GM12878 (cell line): ENCODE results near the gene GARRE1. TPM values are rescaled to one million over a fixed set of nuclear protein-coding genes. Genes with fewer than 3 reads are reported as not detected.

Source experiments
- ATAC-seq: fragments of 200-7000 bp; cut with Tn5 transposase; 3 replicates; pipeline ENCODE4 v1.9.1; 2020; ENCODE audit warnings: mild to moderate bottlenecking, moderate library complexity
- BruUV-seq: library from RNA; stranded (reverse); fragments of 400-500 nt; replicated peaks from 2 replicates; lab custom pipeline; 2021; lab: Mats Ljungman, UMichigan
- CTCF ChIA-PET: fragments of 300-600 bp; sonication (Branson Sonifier 250); formaldehyde crosslinking; extraction: SDS; loops from one replicate; lab custom pipeline; 2021; ENCODE audit warnings: inconsistent platforms; lab: Yijun Ruan, JAX
- POLR2A ChIA-PET: fragments of 350-600 bp; formaldehyde crosslinking; extraction: SDS; loops from one replicate; lab custom pipeline; 2021; ENCODE audit warnings: inconsistent platforms; lab: Charles Lee
- RAD21 ChIA-PET: fragments of 300-600 bp; sonication (Branson Sonifier 250); formaldehyde crosslinking; loops from one replicate; lab custom pipeline; 2023; ENCODE audit warnings: antibody characterized with exemption; ENCODE audit not compliant: unreplicated experiment; lab: Charles Lee
- SMC1A ChIA-PET: fragments of 300-600 bp; sonication (Branson Sonifier 250); formaldehyde crosslinking; loops from one replicate; lab custom pipeline; 2023; ENCODE audit not compliant: unreplicated experiment, uncharacterized antibody; lab: Charles Lee
- DNase-seq: peaks from one replicate; pipeline ENCODE4 v3.0.0-alpha.2; 2011; ENCODE audit warnings: low read depth, low spot score
- FAIRE-seq: peaks from 3 replicates; lab custom pipeline; 2011; peaks lifted over from hg19 to GRCh38; lab: Jason Lieb, UNC
- H2AFZ ChIP-seq: 2 replicates; pipeline ENCODE4 v1.6.0; 2011; ENCODE audit warnings: low read depth, low read length, control low read depth; ENCODE audit not compliant: control insufficient read depth
- H3K27ac ChIP-seq: 2 replicates; pipeline ENCODE4 v1.5.1; 2011; ENCODE audit warnings: control low read depth; ENCODE audit not compliant: control insufficient read depth, insufficient read depth
- H3K27me3 ChIP-seq, 2 experiments: replicated peaks in 1 of 2; 2 replicates each; pipeline versions ENCODE4 v1.6.0 to v1.6.1; 2011; ENCODE audit warnings: low read length in 1 of 2; ENCODE audit not compliant: control insufficient read depth in 2 of 2, insufficient read depth in 2 of 2
- H3K36me3 ChIP-seq, 2 experiments: 2 replicates each; pipeline ENCODE4 v1.5.1; 2011; ENCODE audit warnings: low read length in 1 of 2; ENCODE audit not compliant: control insufficient read depth in 2 of 2, insufficient read depth in 2 of 2
- H3K4me1 ChIP-seq: 2 replicates; pipeline ENCODE4 v1.6.1; 2011; ENCODE audit warnings: mild to moderate bottlenecking, low read length, moderate library complexity, mixed read lengths; ENCODE audit not compliant: control insufficient read depth, insufficient read depth
- H3K4me2 ChIP-seq: 2 replicates; pipeline ENCODE4 v1.6.0; 2011; ENCODE audit warnings: control low read depth; ENCODE audit not compliant: control insufficient read depth, insufficient read depth
- H3K4me3 ChIP-seq: fragments of 200-600 bp; sonication (generic); 2 replicates; pipeline ENCODE4 v1.5.1; 2016
- H3K79me2 ChIP-seq: 2 replicates; pipeline ENCODE4 v1.6.0; 2011; ENCODE audit warnings: low read length; ENCODE audit not compliant: control insufficient read depth, insufficient read depth
- H3K9ac ChIP-seq: 2 replicates; pipeline ENCODE4 v1.8.0; 2011; ENCODE audit warnings: low read length, control low read depth, mixed read lengths; ENCODE audit not compliant: control insufficient read depth, insufficient read depth
- H3K9me3 ChIP-seq: replicated peaks from 3 replicates; pipeline ENCODE4 v1.5.1; 2011; ENCODE audit warnings: mild to moderate bottlenecking, low read length; ENCODE audit not compliant: control insufficient read depth, insufficient read depth
- H4K20me1 ChIP-seq: 2 replicates; pipeline ENCODE4 v1.6.0; 2011; ENCODE audit not compliant: control insufficient read depth, insufficient read depth
- BCL11A ChIP-seq: IDR thresholded peaks from 2 replicates; pipeline ENCODE4 v1.6.1; 2011; ENCODE audit warnings: low read depth, low read length
- EED ChIP-seq: sonication (generic); IDR thresholded peaks from 2 replicates; pipeline ENCODE4 v1.6.1; 2016; ENCODE audit warnings: antibody characterized with exemption, low read depth
- EP300 ChIP-seq, 2 experiments: fragments of 150-350 bp in 1 of 2; IDR thresholded peaks; 2 replicates each; pipeline ENCODE4 v1.6.1; 2011 to 2012; ENCODE audit warnings: low read depth in 2 of 2, low read length in 2 of 2, borderline replicate concordance in 1 of 2, improper control_type of control experiment in 1 of 2, inconsistent platforms in 1 of 2; ENCODE audit not compliant: control insufficient read depth in 1 of 2
- ETV6 ChIP-seq, 2 experiments: fragments of 450-650 bp in 1 of 2; IDR thresholded peaks in 1 of 2; conservative IDR thresholded peaks in 1 of 2; 2 replicates each; pipeline ENCODE4 v1.6.1; 2014; ENCODE audit warnings: antibody characterized with exemption in 1 of 2, borderline replicate concordance in 1 of 2, low read depth in 1 of 2, mild to moderate bottlenecking in 1 of 2, moderate library complexity in 1 of 2
- JUNB ChIP-seq: IDR thresholded peaks from 2 replicates; pipeline ENCODE4 v1.6.1; 2016; ENCODE audit warnings: antibody characterized with exemption, mild to moderate bottlenecking
- MTA3 ChIP-seq: IDR thresholded peaks from 2 replicates; pipeline ENCODE4 v1.6.1; 2012; ENCODE audit warnings: low read length, inconsistent platforms, borderline replicate concordance
- MXI1 ChIP-seq: fragments of 150-350 bp; IDR thresholded peaks from 2 replicates; pipeline ENCODE4 v1.6.1; 2011; ENCODE audit warnings: low read depth, mild to moderate bottlenecking, inconsistent platforms, low read length, improper control_type of control experiment
- NFIC ChIP-seq: IDR thresholded peaks from 2 replicates; pipeline ENCODE4 v1.6.1; 2012; ENCODE audit warnings: low read depth, mild to moderate bottlenecking, inconsistent platforms, low read length, moderate library complexity
- POLR2AphosphoS2 ChIP-seq: IDR thresholded peaks from 2 replicates; pipeline ENCODE4 v1.6.1; 2011; ENCODE audit warnings: low read depth, mild to moderate bottlenecking, low read length, improper control_type of control experiment, moderate library complexity
- RAD21 ChIP-seq: IDR thresholded peaks from 2 replicates; pipeline ENCODE4 v1.6.1; 2011; ENCODE audit warnings: mild to moderate bottlenecking, low read depth, low read length, moderate library complexity; ENCODE audit not compliant: insufficient read depth
- ZBED1 ChIP-seq: IDR thresholded peaks from 2 replicates; pipeline ENCODE4 v1.6.1; 2016; ENCODE audit warnings: borderline replicate concordance
- WGBS: methylation state at CpG from one replicate; pipeline ENCODE4 v1.1.6; 2016; ENCODE audit warnings: low lambda C conversion rate; ENCODE audit not compliant: insufficient replicate concordance, insufficient coverage; ENCODE audit errors: missing lambda C conversion rate; 5-methylcytosine and 5-hydroxymethylcytosine counted together
- in situ Hi-C: fragments of 300-500 bp; cut with MboI; formaldehyde crosslinking; loops from 9 replicates; pipeline ENCODE4 v1.14.3; 2018; ENCODE audit warnings: mixed read lengths
- intact Hi-C: fragments of 100-400 bp; cut with micrococcal nuclease; formaldehyde crosslinking; loops from one replicate; pipeline ENCODE4 v1.14.2; 2022; ENCODE audit not compliant: unreplicated experiment
- polyA plus RNA-seq, 11 experiments: library from polyadenylated mRNA; depleted of rRNA in 4 of 11; unstranded in 6 of 11; stranded (reverse) in 5 of 11; fragments of >200 nt; fragmentation: Nextera tagmentation in 4 of 11; fragmentation: Illumina TruSeq in 1 of 11; extraction: Ambion mirVana in 4 of 11; extraction: Trizol in 1 of 11; gene quantifications; 1 replicate in 1 of 11; 2 replicates in 10 of 11; pipeline versions ENCODE4 v1.2.1 to v1.2.3, GENCODE V29; 2011 to 2016; ENCODE audit warnings: inconsistent platforms in 2 of 11, missing spikeins in 2 of 11, low read depth in 1 of 11
- total RNA-seq, 4 experiments: library from RNA; depleted of rRNA in 3 of 4; stranded (reverse); fragments of >200 nt in 3 of 4; fragmentation: Illumina TruSeq in 1 of 4; extraction: Trizol in 1 of 4; gene quantifications; 2 replicates each; pipeline versions ENCODE4 v1.2.1 to v1.2.3, GENCODE V29; 2013 to 2021
- TF ChIP-seq, protein P1 (sequence below): fragments of 150-350 bp; IDR thresholded peaks from 2 replicates; pipeline ENCODE4 v1.6.1; 2014; ENCODE audit warnings: mild to moderate bottlenecking, low read depth, low read length
- TF ChIP-seq, protein P2 (sequence below): fragments of 150-350 bp; IDR thresholded peaks from 2 replicates; pipeline ENCODE4 v1.6.1; 2016; ENCODE audit warnings: low read depth, low read length
- TF ChIP-seq, protein P3 (sequence below): IDR thresholded peaks from 2 replicates; pipeline ENCODE4 v1.6.1; 2012; ENCODE audit warnings: low read depth, low read length, improper control_type of control experiment

Gene GARRE1
- total and polyA plus RNA-seq, 10 of the 15 experiments (the other 5 are each of a cell fraction or from before 2014, with no cell fraction given), result 1.1 to 9.4 (median 5.1) TPM

DNA sequence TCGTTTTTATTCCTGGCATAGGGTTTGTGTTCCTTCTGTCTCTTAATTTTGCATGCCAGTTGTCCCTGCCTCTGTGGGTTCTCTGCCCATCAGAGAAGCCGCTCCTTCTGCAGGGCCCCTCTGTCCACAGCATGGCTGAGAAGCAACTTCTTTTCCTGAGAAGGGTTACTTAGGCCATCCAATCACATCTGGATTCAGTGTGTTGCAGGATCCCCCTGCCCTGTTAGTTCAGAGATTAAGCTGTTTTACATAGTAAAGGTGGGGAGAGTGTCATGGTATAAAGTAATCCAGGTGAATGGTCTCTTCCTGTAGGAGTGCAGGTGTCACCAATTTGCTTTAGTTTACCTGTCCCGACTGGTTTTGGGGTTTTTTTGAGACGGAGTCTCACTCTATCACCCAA is 22.9 kb upstream of the GARRE1 start (continued):
- TF ChIP-seq, protein P1, sequence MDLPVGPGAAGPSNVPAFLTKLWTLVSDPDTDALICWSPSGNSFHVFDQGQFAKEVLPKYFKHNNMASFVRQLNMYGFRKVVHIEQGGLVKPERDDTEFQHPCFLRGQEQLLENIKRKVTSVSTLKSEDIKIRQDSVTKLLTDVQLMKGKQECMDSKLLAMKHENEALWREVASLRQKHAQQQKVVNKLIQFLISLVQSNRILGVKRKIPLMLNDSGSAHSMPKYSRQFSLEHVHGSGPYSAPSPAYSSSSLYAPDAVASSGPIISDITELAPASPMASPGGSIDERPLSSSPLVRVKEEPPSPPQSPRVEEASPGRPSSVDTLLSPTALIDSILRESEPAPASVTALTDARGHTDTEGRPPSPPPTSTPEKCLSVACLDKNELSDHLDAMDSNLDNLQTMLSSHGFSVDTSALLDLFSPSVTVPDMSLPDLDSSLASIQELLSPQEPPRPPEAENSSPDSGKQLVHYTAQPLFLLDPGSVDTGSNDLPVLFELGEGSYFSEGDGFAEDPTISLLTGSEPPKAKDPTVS, result no peak
- TF ChIP-seq, protein P2, sequence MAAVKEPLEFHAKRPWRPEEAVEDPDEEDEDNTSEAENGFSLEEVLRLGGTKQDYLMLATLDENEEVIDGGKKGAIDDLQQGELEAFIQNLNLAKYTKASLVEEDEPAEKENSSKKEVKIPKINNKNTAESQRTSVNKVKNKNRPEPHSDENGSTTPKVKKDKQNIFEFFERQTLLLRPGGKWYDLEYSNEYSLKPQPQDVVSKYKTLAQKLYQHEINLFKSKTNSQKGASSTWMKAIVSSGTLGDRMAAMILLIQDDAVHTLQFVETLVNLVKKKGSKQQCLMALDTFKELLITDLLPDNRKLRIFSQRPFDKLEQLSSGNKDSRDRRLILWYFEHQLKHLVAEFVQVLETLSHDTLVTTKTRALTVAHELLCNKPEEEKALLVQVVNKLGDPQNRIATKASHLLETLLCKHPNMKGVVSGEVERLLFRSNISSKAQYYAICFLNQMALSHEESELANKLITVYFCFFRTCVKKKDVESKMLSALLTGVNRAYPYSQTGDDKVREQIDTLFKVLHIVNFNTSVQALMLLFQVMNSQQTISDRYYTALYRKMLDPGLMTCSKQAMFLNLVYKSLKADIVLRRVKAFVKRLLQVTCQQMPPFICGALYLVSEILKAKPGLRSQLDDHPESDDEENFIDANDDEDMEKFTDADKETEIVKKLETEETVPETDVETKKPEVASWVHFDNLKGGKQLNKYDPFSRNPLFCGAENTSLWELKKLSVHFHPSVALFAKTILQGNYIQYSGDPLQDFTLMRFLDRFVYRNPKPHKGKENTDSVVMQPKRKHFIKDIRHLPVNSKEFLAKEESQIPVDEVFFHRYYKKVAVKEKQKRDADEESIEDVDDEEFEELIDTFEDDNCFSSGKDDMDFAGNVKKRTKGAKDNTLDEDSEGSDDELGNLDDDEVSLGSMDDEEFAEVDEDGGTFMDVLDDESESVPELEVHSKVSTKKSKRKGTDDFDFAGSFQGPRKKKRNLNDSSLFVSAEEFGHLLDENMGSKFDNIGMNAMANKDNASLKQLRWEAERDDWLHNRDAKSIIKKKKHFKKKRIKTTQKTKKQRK, result no peak
- TF ChIP-seq ZBED1 (no peak), MTA3 (no peak)

DNA sequence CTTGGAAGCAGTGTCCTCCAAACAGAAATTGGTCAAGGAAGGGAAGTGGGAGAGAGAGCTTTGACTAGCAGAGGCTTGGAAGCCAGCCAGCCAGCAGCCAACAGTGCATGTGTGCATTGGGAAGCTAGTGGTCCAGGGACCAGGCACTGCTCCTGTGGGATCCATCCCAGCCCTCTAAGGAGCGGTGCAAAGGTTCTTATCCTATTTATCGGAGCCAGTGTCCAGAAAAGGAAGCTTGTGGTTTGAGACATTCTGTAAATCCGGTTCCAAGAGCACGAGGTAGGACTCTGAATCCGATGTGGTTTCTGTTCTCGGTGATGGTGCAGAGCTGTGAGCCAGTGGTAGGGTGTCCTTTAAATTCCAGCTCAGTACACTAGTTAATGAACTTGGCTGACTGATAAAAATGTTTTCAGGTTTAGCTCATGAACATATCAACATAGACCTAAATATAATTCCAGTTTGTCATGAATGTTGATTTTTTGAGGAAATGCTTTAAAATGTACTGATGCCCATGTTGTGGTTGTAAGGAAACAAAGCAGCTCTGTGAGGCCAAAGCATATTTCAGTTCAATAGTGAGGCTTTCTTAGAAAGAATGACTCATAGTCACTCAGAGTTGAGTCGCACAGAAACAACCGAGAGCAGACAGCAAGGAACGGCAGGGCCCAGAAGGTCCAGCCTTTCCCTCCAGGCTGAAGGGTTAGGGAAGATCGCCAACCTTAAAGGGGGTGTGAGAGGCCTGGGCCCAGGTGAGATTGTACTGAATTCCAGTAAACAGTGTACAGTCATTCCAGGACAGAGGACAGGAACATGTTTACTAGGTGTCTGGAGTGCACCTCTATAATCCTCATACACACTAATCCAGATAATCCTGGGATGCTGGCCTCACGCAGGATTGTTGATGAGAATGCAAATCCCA is 21.5 kb upstream of the GARRE1 start:
- RAD21 ChIA-PET, result interaction anchor here (1.0 kb wide), 1 partner anchor 132 kb away, joined by 3 read pairs; the partner anchor contains the start of gene GPI
- SMC1A ChIA-PET, result interaction anchor here (0.7 to 2.3 kb wide), 6 partner anchors 9 to 101 kb away, joined by 3 to 8 read pairs (median 4); no protein-coding TSS in a partner anchor
- CTCF ChIA-PET, result interaction anchor here (0.9 to 2.9 kb wide), 4 partner anchors 9 to 106 kb away, joined by 3 to 20 read pairs (median 3); no protein-coding TSS in a partner anchor
- in situ Hi-C loops (no loop called here), intact Hi-C loops (no loop called here)
- POLR2A ChIA-PET, result interaction anchor here (0.5 to 2.0 kb wide), 5 partner anchors 10 to 127 kb away, joined by 3 to 6 read pairs (median 5); no protein-coding TSS in a partner anchor
- BruUV-seq, result no TSS peak
- ATAC-seq (peak; percentile 86), DNase-seq (no peak), FAIRE-seq (no peak)
- Histone ChIP-seq H3K36me3 (peaks cover 0 to 2% of the 10 kb centered on the region in 2 experiments; a peak in 2 of 4 replicates), H3K27me3 (no peaks in the 10 kb centered on the region), H3K9ac (no peak overlapping the region), H4K20me1 (no peaks in the 10 kb centered on the region), H3K79me2 (no peaks in the 10 kb centered on the region), H3K4me1 (peaks cover 16% of the 10 kb centered on the region), H3K27ac (peak overlapping the region; percentile 58; the same call in 1 of the 2 replicates), H3K4me3 (no peak overlapping the region; the same call in 1 of the 2 replicates), H3K4me2 (peak overlapping the region; percentile 74), H3K9me3 (no peaks in the 10 kb centered on the region), H2AFZ (no peak overlapping the region)
- 9% methylated on average over 11 of the region's 11 CpGs for WGBS
- TF ChIP-seq NFIC (peak; percentile 32; the same call in 1 of the 2 replicates), EED (peak; percentile 76), ETV6 (conservative IDR thresholded peaks at IDR 0.05 in 1 of 2, IDR thresholded peaks at IDR 0.05 in 1 of 2; ENCODE audit: borderline replicate concordance in 1 of 2, low read depth in 1 of 2) (0 out of 4 replicates have a peak, but pooled peaks of 1 of the 2 experiments have one; percentile 12), JUNB (peak; percentile 33; the same call in 1 of the 2 replicates), MXI1 (no peak), BCL11A (0 out of 2 replicates have a peak, but pooled peaks have one; percentile 22), RAD21 (peak; percentile 6; the same call in 1 of the 2 replicates), POLR2AphosphoS2 (no peak), EP300 (IDR thresholded peaks at IDR 0.05; ENCODE audit: borderline replicate concordance in 1 of 2, control insufficient read depth in 1 of 2, low read depth in 2 of 2, low read length in 2 of 2) (no peak)
- TF ChIP-seq, protein P3, sequence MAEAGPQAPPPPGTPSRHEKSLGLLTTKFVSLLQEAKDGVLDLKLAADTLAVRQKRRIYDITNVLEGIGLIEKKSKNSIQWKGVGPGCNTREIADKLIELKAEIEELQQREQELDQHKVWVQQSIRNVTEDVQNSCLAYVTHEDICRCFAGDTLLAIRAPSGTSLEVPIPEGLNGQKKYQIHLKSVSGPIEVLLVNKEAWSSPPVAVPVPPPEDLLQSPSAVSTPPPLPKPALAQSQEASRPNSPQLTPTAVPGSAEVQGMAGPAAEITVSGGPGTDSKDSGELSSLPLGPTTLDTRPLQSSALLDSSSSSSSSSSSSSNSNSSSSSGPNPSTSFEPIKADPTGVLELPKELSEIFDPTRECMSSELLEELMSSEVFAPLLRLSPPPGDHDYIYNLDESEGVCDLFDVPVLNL, result no peak
